Motor neuron (in vitro differentiated cells): ENCODE data around the gene HORMAD2. TPM values are rescaled to one million over a fixed set of nuclear protein-coding genes. Genes with fewer than 3 reads are reported as not detected.
"Not testable (repeated sequence)": the region's sequence is repeated elsewhere in the genome, so short reads cannot be mapped to it uniquely, and the experiment has no call there.

ENCODE experiments used
- ATAC-seq, 8 experiments: fragments of 200-7000 bp; cut with Tn5 transposase; replicated peaks in 6 of 8; 2 replicates each; pipeline ENCODE4 v1.8.0; 2021; ENCODE audit warnings: mild to moderate bottlenecking in 8 of 8, moderate library complexity in 8 of 8
- H3K27ac ChIP-seq, 2 donors: fragments of 250-450 bp; sonication (Bioruptor Pico); 2 replicates each; pipeline ENCODE4 v1.9.0; 2021; ENCODE audit warnings: antibody characterized with exemption in 2 of 2, mild to moderate bottlenecking in 2 of 2, moderate library complexity in 1 of 2
- H3K4me1 ChIP-seq, 2 donors: fragments of 250-450 bp; sonication (Bioruptor Pico); replicated peaks in 1 of 2; 2 replicates each; pipeline ENCODE4 v1.6.1; 2021; ENCODE audit warnings: antibody characterized with exemption in 2 of 2, mild to moderate bottlenecking in 2 of 2, moderate library complexity in 1 of 2
- H3K4me3 ChIP-seq, 5 donors: fragments of 250-450 bp; sonication (Bioruptor Pico); 2 replicates each; pipeline ENCODE4 v1.9.0; 2021; ENCODE audit warnings: antibody characterized with exemption in 5 of 5, mild to moderate bottlenecking in 5 of 5, moderate library complexity in 4 of 5
- WGBS, 10 experiments: fragments of 450-650 bp; shearing (Covaris generic); methylation state at CpG; one replicate each; pipeline ENCODE4 v1.0.0; 2022; 5-methylcytosine and 5-hydroxymethylcytosine counted together
- in situ Hi-C, 9 experiments: fragments of 400-800 bp; cut with MboI; loops; one replicate each; pipeline ENCODE4 v1.15.0; 2021; ENCODE audit warnings: low sequenced_read_pairs in 9 of 9, low pct_unique_long_range_greater_than_20kb in 2 of 9; ENCODE audit not compliant: unreplicated experiment in 9 of 9
- total RNA-seq, 8 experiments: library from RNA; unstranded; fragments of 300-600 nt; gene quantifications; 2 replicates each; pipeline versions ENCODE4 v1.2.3 to v1.2.4, GENCODE V29; 2022

HORMAD2 gene
- total RNA-seq, 8 experiments from 2014 or later: 0.11 to 0.23 (median 0.13) TPM; not detected in 5

DNA sequence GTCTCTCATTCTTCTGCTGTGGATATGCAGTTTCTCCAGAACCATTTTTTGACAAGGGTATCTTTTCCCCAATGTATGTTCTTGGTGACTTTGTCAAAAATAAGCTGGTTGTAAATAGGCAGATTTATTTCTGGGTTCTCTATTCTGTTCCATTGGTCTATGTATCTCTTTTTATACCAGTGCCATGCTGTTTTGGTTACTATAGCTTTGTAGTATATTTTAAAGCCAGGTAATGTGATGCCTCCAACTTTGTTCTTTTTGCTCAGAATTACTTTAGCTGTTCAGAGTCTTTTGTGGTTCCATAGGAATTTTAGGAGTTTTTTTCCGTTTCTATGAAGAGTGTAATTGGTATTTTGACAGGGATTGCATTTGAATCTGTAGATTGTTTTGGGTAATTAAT lies 12.4 kb downstream of the HORMAD2 start:
- no peak for ATAC-seq
- WGBS, 10 experiments: 0 to 100% (median 53%) methylated on average over 1 of the region's 1 CpG
- no peaks in the 10 kb centered on the region for H3K4me1 ChIP-seq
- H3K27ac ChIP-seq: no peak overlapping the region
- no peak overlapping the region for H3K4me3 ChIP-seq
- in situ Hi-C loops: loop anchor here in 3 of 9 experiments (25.0 kb wide), 2 partner anchors 405 to 705 kb away; partner anchors contain the start of gene AP1B1 (in 1 of the 3)

DNA sequence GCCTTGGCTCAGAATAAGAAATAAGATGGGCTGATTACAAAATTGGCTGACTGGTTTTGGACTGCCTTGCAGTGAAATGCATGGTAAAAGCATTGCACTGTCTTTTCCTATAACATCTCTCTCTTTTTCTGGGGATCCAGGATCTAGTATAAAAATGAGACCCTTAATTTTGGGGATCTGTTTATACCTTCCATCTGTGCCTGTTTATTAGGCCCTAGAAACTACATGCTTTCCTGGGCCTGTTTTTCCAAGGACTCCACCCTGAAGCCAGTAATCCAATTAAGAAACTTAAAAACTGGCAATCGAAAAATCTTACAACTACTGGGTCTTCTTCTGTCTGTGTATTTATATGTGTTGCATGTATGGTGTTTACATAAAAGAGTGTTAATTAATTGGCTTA lies 14.5 kb downstream of the HORMAD2 start:
- H3K4me3 ChIP-seq: no peak overlapping the region
- WGBS, 10 experiments: 0 to 100% (median 53%) methylated on average over 1 of the region's 1 CpG
- ATAC-seq: no peak
- no peaks in the 10 kb centered on the region for H3K4me1 ChIP-seq
- no peak overlapping the region for H3K27ac ChIP-seq
- in situ Hi-C loops: loop anchor here in 3 of 9 experiments (25.0 kb wide), 2 partner anchors 408 to 708 kb away; partner anchors contain the start of gene AP1B1 (in 1 of the 3)

DNA sequence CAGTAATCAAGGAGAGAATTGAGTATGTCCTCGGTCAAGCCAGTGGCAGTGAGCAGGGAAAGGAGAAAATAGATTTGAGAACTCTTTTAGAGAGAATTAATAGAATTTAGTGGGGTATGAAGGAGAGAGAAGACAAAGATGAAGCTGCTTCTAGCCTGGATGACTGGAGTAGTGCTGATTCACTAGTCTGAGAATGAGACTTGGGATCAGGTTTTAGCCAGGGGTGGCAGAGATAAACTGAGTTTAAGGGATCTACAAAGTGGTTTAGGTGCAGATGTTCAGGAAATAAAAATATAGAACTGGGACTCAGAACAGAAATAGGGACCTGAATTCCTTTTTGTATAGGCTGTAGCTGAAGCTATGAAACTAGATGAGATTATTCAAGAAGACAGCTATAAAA lies 17.6 kb downstream of the HORMAD2 start:
- no peak overlapping the region for H3K27ac ChIP-seq
- no peak overlapping the region for H3K4me3 ChIP-seq
- no peaks in the 10 kb centered on the region for H3K4me1 ChIP-seq
- in situ Hi-C loops: loop anchor here in 3 of 9 experiments (25.0 kb wide), 2 partner anchors 411 to 711 kb away; partner anchors contain the start of gene AP1B1 (in 1 of the 3)
- 0 to 56% (median 0%) methylated on average over 1 of the region's 1 CpG; no CpG with 5 or more reads in 3 of the 10 experiments for WGBS, 10 experiments
- no peak for ATAC-seq

DNA sequence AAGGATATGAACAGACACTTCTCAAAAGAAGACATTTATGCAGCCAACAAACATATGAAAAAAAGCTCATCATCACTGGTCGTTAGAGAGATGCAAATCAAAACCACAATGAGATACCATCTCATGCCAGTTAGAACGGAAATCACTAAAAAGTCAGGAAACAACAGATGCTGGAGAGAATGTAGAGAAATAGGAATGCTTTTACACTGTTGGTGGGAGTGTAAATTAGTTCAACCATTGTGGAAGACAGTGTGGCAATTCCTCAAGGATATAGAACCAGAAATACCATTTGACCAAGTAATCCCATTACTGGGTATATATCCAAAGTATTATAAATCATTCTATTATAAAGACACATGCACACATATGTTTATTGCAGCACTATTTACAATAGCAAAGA lies 20.5 kb downstream of the HORMAD2 start:
- ATAC-seq, H3K27ac ChIP-seq, H3K4me3 ChIP-seq, H3K4me1 ChIP-seq: not testable (repeated sequence)
- in situ Hi-C loops: loop anchor here in 5 of 9 experiments (10.0 to 25.0 kb wide), 3 partner anchors 137 to 287 kb away; partner anchors contain the start of genes RNF215 (in 4 of the 5), SEC14L2 (in 4 of the 5), LIF (in 1 of the 5) and OSM (in 1 of the 5)
- 0 to 80% (median 57%) methylated on average over 1 to 2 of the region's 2 CpGs; no CpG with 5 or more reads in 1 of the 10 experiments for WGBS, 10 experiments

DNA sequence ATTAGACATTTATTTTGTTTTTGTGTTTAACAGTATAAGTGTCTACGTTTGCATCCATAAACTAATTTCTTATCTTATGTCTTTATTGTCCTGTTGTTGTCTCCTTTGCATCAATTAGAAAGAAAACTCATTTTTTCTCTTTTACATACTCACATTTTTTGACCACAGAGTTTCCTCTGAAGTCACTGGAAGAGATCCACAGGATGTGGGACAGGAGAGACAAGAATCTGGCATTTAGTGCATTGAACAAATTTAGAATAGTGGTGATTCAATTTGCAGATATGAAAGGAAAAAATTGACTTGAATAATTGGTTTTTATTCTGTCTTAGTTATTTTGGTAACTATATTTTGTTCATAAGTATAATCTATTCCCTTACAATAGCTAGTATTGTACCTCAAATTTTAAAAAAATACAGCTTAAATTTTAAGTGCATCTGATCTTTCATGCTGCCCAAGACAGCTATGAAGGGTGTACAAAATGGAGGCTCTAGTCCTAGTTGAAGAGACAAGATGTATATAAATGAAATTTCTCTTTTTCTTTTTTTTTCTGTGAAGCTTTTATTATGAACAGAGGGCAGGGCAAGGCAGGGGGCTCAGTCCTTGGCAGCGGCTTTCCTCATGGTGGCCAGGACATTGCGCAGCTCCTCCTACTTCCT lies 24.4 kb downstream of the HORMAD2 start:
- no peak for ATAC-seq
- in situ Hi-C loops: loop anchor here in 5 of 9 experiments (10.0 to 25.0 kb wide), 3 partner anchors 133 to 283 kb away; partner anchors contain the start of genes RNF215 (in 4 of the 5), SEC14L2 (in 4 of the 5), LIF (in 1 of the 5) and OSM (in 1 of the 5)
- no peak overlapping the region for H3K4me3 ChIP-seq
- no peaks in the 10 kb centered on the region for H3K4me1 ChIP-seq
- WGBS, 10 experiments: 38 to 90% (median 76%) methylated on average over 1 to 3 of the region's 3 CpGs
- no peak overlapping the region for H3K27ac ChIP-seq

DNA sequence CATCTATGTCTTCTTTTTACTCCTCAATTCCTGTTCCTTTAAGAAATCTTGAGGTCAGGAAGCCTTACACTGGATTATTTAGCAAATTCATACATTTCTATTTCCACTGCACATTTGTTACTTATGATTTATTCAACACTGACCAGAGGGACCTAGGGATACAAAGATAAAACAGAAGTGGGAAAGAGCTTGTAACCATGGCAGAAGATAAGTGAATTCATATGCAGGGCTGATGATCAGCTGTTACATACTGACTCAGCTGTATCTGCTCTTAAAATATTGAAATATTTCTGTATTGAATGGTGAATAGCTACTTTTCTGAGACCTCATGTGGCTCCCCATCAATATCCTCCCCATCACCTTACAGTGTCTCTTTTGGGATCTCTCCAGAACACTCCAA lies 25.2 kb downstream of the HORMAD2 start:
- in situ Hi-C loops: loop anchor here in 5 of 9 experiments (10.0 to 25.0 kb wide), 3 partner anchors 132 to 282 kb away; partner anchors contain the start of genes RNF215 (in 4 of the 5), SEC14L2 (in 4 of the 5), LIF (in 1 of the 5) and OSM (in 1 of the 5)
- no peak overlapping the region for H3K27ac ChIP-seq
- H3K4me1 ChIP-seq: no peaks in the 10 kb centered on the region
- no peak overlapping the region for H3K4me3 ChIP-seq
- peak in 2 of 8 experiments; percentile 38 to 56 for ATAC-seq

DNA sequence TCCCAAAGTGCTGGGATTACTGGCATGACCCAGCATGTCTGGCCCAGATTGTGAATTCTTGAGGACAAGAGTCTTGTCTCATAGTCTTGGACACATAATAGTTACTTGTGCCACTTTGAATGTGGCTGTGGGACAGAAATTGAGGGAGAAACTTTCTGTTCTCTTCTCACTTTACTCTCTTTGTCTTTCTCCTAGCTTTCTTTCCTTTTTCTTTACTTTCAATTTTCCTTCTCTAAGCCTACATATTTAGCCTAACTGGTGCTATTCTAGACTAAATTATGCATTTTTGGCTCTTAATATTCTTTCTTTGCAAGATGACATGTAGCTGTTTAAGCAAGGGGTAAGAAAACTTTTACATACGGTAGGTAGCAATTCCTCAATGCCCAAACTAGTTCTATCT lies 33.2 kb downstream of the HORMAD2 start:
- 55 to 92% (median 83%) methylated on average over 1 of the region's 1 CpG; no CpG with 5 or more reads in 1 of the 10 experiments for WGBS, 10 experiments
- no peak for ATAC-seq
- Histone ChIP-seq H3K4me1 (no peaks in the 10 kb centered on the region), H3K4me3 (no peak overlapping the region), H3K27ac (no peak overlapping the region)
- in situ Hi-C loops: loop anchor here in 4 of 9 experiments (25.0 kb wide), 2 partner anchors 124 to 274 kb away; partner anchors contain the start of genes RNF215 (in 4 of the 4), SEC14L2 (in 4 of the 4) and LIF (in 1 of the 4)

DNA sequence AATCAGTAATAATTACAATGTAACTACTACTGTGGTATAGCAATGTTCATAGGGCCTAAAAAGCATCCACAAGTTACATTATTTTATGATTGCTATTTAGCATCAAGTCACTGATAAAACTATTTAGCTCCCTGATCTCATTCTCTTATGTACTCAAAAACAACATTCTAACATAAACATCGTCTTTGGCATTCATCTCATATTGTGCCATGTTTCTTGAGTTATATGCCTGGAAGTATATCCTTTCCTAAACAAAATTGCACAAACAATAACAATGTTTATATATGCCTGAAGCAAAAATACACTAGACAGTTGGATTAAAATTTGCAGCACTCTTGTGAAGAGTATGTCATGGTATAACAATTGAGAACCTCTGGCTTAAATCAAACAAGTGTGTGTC lies 34.1 kb downstream of the HORMAD2 start:
- H3K4me1 ChIP-seq: no peaks in the 10 kb centered on the region
- in situ Hi-C loops: loop anchor here in 4 of 9 experiments (25.0 kb wide), 2 partner anchors 123 to 273 kb away; partner anchors contain the start of genes RNF215 (in 4 of the 4), SEC14L2 (in 4 of the 4) and LIF (in 1 of the 4)
- no peak overlapping the region for H3K4me3 ChIP-seq
- WGBS, 10 experiments: 38 to 100% (median 63%) methylated on average over 1 of the region's 1 CpG; no CpG with 5 or more reads in 2 of the 10 experiments
- H3K27ac ChIP-seq: no peak overlapping the region
- no peak for ATAC-seq

DNA sequence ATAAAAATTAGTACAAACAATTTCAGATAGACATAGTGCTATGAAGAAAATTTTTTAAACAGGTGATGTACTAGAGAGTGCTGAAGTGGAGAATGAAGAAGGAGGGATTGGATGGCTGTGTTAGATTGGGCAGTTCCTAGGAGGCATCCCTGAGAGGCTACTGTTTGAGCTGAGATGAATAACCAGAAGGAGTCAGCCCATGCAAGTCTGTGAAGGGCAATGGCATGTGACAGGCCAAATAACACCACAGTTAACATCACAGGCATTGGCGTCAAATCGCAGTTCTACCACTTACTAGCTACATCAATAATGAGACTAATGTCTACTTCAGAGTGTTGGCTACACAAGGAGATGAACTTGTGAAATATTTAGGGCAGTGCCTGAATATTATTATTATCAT lies 35.4 kb downstream of the HORMAD2 start:
- no peak overlapping the region for H3K27ac ChIP-seq

DNA sequence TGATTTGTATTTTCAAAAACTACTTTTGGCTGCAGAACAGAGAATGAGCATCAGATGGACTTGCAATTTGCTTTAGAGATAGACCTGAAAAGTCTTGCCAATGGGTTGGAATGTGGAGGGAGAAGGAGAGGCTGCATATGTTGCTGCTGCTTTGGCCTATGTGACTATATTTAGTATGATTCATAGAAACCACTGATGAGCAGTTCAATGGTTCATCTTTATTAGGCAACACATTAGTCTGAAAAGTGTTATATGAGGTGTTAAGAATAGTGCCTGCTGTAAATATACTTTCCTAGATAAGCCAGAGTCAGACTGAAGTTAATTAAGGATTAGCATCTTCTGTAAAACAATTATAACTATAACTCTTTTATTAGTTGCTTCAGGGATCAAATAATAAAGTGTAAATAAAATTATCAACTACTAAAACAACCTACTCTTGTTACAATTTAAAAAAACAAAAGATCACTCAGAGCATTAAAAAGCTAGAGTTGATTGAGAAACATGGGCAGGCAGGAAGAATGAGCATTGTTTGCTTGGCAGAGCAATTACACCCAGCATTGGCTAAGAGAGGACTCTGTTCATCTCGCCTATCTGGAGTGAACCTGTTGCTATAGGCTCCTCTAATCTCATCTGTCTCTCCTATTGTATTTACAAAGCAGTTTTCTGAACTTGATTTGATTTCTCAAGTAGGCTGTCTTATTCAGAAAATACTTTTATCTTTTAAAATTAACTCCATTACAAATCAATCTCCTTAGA lies 36.3 kb downstream of the HORMAD2 start:
- no peaks in the 10 kb centered on the region for H3K4me1 ChIP-seq
- H3K27ac ChIP-seq: no peak overlapping the region
- H3K4me3 ChIP-seq: no peak overlapping the region
- 30 to 100% (median 76%) methylated on average over 1 of the region's 1 CpG; no CpG with 5 or more reads in 2 of the 10 experiments for WGBS, 10 experiments
- in situ Hi-C loops: loop anchor here in 4 of 9 experiments (25.0 kb wide), 2 partner anchors 121 to 271 kb away; partner anchors contain the start of genes RNF215 (in 4 of the 4), SEC14L2 (in 4 of the 4) and LIF (in 1 of the 4)
- ATAC-seq: peak in 1 of 8 experiments; percentile 36

More for the DNA sequence above, 35.4 kb downstream of the HORMAD2 start:
- in situ Hi-C loops: loop anchor here in 4 of 9 experiments (25.0 kb wide), 2 partner anchors 122 to 272 kb away; partner anchors contain the start of genes RNF215 (in 4 of the 4), SEC14L2 (in 4 of the 4) and LIF (in 1 of the 4)
- Histone ChIP-seq H3K4me3 (no peak overlapping the region), H3K4me1 (no peaks in the 10 kb centered on the region)
- ATAC-seq: peak in 1 of 8 experiments; percentile 16
- WGBS, 10 experiments: 92 to 100% (median 100%) methylated on average over 1 to 2 of the region's 2 CpGs; no CpG with 5 or more reads in 5 of the 10 experiments

DNA sequence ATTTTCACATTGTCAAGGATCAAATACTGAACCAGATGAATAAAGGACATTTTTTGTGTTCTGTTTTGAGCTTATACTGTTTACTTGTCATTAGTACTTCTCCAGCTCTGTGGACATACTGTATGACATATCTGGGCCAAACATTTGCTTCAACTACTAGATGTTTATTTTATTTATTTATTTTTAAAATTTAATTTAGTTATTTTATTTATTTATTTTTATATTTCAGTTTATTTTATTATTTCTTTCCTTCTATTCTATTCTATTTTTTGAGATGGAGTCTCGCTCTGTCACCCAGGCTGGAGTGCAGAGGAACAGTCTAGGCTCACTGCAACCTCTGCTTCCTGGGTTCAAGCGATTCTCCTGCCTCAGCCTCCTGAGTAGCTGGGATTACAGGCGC lies 37.0 kb downstream of the HORMAD2 start:
- in situ Hi-C loops: loop anchor here in 4 of 9 experiments (25.0 kb wide), 2 partner anchors 120 to 270 kb away; partner anchors contain the start of genes RNF215 (in 4 of the 4), SEC14L2 (in 4 of the 4) and LIF (in 1 of the 4)
- no peak overlapping the region for H3K4me3 ChIP-seq
- ATAC-seq: no peak
- peaks cover 4 to 5% of the 10 kb centered on the region in 2 donors for H3K4me1 ChIP-seq
- no peak overlapping the region for H3K27ac ChIP-seq
- 88 to 100% (median 93%) methylated on average over 2 to 3 of the region's 3 CpGs; no CpG with 5 or more reads in 1 of the 10 experiments for WGBS, 10 experiments

DNA sequence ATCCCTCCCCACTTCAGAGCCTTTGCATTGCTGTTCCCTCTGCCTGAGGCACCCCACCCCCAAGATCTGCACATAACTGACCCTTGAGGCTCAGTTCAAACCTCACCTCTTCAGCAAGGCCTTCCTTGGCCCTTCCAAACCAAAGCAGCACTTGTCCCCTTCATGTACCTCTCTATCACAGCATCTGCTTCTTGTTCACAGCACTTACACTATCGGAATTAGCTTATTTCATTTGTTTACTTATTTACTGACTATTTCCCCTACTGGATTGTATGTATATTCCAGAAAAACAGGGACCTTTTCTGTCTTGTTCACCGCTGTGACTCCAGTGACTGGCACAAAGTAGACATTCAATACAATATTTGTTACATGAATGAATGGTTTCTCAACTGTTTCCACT lies 38.0 kb downstream of the HORMAD2 start:
- peaks cover 4 to 5% of the 10 kb centered on the region in 2 donors for H3K4me1 ChIP-seq
- no peak overlapping the region for H3K27ac ChIP-seq
- ATAC-seq: no peak
- 78 to 95% (median 89%) methylated on average over 1 to 2 of the region's 2 CpGs; no CpG with 5 or more reads in 2 of the 10 experiments for WGBS, 10 experiments
- in situ Hi-C loops: loop anchor here in 4 of 9 experiments (25.0 kb wide), 2 partner anchors 119 to 269 kb away; partner anchors contain the start of genes RNF215 (in 4 of the 4), SEC14L2 (in 4 of the 4) and LIF (in 1 of the 4)
- H3K4me3 ChIP-seq: no peak overlapping the region
